Peyer's patch (tissue), 4 donors: ENCODE measurements around the gene DGKI.

Source experiments
- POLR2A ChIP-seq, 2 donors: fragments of 450-650 bp; IDR thresholded peaks; one replicate each; pipeline ENCODE4 v1.5.1; 2017; ENCODE audit warnings: antibody characterized with exemption in 2 of 2, mild to moderate bottlenecking in 2 of 2, moderate library complexity in 2 of 2
- TF ChIP-seq, protein P1 (sequence below), 6 experiments: fragments of 450-650 bp in 4 of 6; fragments of 200-600 bp in 2 of 6; sonication (generic) in 1 of 6; IDR thresholded peaks; one replicate each; pipeline ENCODE4 v1.5.1; 2017 to 2019; ENCODE audit warnings: antibody characterized with exemption in 6 of 6, mild to moderate bottlenecking in 3 of 6, moderate library complexity in 1 of 6

DNA sequence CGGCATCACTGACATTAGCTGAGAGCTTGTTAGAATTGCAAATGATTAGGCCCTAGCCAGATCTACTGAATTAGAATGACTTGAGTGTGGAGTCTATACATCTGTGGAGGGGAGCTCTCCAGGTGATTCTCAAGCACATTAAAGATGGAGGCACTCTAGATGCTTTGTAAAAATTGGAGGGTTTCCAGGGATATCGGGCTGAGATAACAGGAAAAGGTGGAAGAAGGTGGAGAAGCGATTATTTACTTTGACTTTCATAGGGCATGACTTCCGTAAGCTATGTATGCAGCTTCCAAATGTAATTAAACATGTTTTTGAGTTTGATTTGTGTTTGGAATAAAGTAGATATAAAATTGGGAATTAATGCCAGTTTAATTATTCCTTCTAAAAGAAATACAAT is 268.2 kb downstream of the DGKI start:
- TF ChIP-seq, protein P1, sequence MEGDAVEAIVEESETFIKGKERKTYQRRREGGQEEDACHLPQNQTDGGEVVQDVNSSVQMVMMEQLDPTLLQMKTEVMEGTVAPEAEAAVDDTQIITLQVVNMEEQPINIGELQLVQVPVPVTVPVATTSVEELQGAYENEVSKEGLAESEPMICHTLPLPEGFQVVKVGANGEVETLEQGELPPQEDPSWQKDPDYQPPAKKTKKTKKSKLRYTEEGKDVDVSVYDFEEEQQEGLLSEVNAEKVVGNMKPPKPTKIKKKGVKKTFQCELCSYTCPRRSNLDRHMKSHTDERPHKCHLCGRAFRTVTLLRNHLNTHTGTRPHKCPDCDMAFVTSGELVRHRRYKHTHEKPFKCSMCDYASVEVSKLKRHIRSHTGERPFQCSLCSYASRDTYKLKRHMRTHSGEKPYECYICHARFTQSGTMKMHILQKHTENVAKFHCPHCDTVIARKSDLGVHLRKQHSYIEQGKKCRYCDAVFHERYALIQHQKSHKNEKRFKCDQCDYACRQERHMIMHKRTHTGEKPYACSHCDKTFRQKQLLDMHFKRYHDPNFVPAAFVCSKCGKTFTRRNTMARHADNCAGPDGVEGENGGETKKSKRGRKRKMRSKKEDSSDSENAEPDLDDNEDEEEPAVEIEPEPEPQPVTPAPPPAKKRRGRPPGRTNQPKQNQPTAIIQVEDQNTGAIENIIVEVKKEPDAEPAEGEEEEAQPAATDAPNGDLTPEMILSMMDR (IDR thresholded peaks at IDR 0.05): no peak
- no peak for TF ChIP-seq POLR2A (IDR thresholded peaks at IDR 0.05)
